Measurements from ENCODE around the gene CCSER2.

Gene CCSER2

DNA sequence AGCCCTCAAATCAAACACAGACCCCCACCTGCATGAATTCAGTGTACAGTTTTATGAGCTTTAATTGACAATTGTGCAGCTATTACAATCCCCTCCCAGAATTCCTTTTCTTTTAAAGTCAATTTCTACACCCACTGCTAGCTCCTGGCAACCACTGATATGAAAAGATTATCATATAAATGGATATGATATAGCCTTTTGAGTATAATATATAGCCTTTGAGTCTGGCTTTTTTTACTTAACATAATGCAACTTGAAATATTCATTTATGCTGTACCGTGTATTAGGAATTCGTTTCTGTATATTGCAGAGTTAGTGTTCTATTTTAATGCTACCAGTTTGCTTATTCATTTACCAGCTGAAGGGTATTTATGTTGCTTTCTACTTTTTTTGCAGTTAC, 127.7 kb downstream of the CCSER2 start:
- TF ChIP-seq, protein P1, sequence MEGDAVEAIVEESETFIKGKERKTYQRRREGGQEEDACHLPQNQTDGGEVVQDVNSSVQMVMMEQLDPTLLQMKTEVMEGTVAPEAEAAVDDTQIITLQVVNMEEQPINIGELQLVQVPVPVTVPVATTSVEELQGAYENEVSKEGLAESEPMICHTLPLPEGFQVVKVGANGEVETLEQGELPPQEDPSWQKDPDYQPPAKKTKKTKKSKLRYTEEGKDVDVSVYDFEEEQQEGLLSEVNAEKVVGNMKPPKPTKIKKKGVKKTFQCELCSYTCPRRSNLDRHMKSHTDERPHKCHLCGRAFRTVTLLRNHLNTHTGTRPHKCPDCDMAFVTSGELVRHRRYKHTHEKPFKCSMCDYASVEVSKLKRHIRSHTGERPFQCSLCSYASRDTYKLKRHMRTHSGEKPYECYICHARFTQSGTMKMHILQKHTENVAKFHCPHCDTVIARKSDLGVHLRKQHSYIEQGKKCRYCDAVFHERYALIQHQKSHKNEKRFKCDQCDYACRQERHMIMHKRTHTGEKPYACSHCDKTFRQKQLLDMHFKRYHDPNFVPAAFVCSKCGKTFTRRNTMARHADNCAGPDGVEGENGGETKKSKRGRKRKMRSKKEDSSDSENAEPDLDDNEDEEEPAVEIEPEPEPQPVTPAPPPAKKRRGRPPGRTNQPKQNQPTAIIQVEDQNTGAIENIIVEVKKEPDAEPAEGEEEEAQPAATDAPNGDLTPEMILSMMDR (IDR thresholded peaks at IDR 0.05; ENCODE audit: low read depth, low read length), result no peak
- no peak overlapping the region for H3K4me3 ChIP-seq (ENCODE audit: low read depth, low read length)
- no peaks in the 10 kb centered on the region for H3K9me3 ChIP-seq
- H3K36me3 ChIP-seq, result no peaks in the 10 kb centered on the region
- no peaks in the 10 kb centered on the region for H3K4me1 ChIP-seq
- no peak for DNase-seq
- no peaks in the 10 kb centered on the region for H3K27me3 ChIP-seq

DNA sequence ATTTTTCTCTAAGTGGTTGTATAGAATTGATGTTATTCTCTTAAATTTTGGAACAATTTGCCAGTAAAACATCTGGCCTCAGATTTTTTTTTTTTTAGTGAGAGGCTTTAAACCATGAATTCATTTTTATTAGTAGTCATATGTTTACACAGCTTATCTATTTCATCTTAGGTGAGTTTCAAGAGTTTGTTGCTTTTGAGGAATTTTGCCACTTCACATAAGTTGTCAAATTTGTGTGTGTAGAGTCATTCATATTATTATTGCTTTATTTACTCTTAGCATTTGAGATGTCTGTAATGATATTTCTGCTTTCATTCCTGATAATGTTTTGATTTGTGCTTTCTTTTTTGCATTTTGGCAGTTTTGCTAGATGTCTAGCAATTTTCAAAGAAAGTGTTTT, 132.1 kb downstream of the CCSER2 start:
- H3K9me3 ChIP-seq, result no peaks in the 10 kb centered on the region
- TF ChIP-seq, protein P1 (IDR thresholded peaks at IDR 0.05; ENCODE audit: low read depth, low read length), result no peak
- H3K36me3 ChIP-seq, result no peaks in the 10 kb centered on the region
- no peaks in the 10 kb centered on the region for H3K4me1 ChIP-seq
- no peak overlapping the region for H3K4me3 ChIP-seq (ENCODE audit: low read depth, low read length)
- no peaks in the 10 kb centered on the region for H3K27me3 ChIP-seq
- no peak for DNase-seq

- H3K4me3 ChIP-seq (ENCODE audit: low read depth, low read length), result no peak overlapping the region
- no peaks in the 10 kb centered on the region for H3K27me3 ChIP-seq
- TF ChIP-seq, protein P1 (IDR thresholded peaks at IDR 0.05; ENCODE audit: low read depth, low read length), result no peak
- H3K4me1 ChIP-seq, result no peaks in the 10 kb centered on the region
- H3K9me3 ChIP-seq, result no peaks in the 10 kb centered on the region
- H3K36me3 ChIP-seq, result no peaks in the 10 kb centered on the region
- DNase-seq, result no peak
Observed at GRCh38 chr10:84469470-84469869, 141.1 kb downstream of the CCSER2 start.

DNA sequence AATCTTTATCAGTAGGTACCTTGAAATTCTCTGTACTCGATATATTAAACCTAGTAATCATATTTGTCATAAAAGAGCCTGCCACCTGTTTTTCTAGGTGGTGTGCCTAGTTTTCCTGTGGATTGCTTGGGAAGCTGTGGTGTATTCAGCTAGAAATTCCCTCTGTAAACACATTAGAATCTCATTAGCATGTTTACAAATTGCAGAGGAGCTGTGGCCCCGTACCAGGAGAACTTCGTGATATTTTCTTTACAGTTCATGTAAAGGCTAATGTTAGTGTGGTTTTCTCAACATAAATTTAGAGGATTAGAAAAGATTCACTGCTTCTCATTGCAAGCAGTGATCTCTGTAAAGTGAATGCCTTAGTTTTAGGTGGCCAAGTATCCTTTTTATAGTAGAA, 144.7 kb downstream of the CCSER2 start:
- Histone ChIP-seq H3K27me3 (no peaks in the 10 kb centered on the region), H3K4me3 (ENCODE audit: low read depth, low read length) (no peak overlapping the region), H3K36me3 (no peaks in the 10 kb centered on the region), H3K4me1 (no peaks in the 10 kb centered on the region), H3K9me3 (no peaks in the 10 kb centered on the region)
- TF ChIP-seq, protein P1 (IDR thresholded peaks at IDR 0.05; ENCODE audit: low read depth, low read length), result no peak
- no peak for DNase-seq

- no peak for DNase-seq
- Histone ChIP-seq H3K9me3 (no peaks in the 10 kb centered on the region), H3K36me3 (no peaks in the 10 kb centered on the region), H3K4me1 (no peaks in the 10 kb centered on the region), H3K4me3 (ENCODE audit: low read depth, low read length) (no peak overlapping the region), H3K27me3 (no peaks in the 10 kb centered on the region)
- TF ChIP-seq, protein P1 (IDR thresholded peaks at IDR 0.05; ENCODE audit: low read depth, low read length), result no peak
Observed at GRCh38 chr10:84477398-84478128, 149.2 kb downstream of the CCSER2 start.

DNA sequence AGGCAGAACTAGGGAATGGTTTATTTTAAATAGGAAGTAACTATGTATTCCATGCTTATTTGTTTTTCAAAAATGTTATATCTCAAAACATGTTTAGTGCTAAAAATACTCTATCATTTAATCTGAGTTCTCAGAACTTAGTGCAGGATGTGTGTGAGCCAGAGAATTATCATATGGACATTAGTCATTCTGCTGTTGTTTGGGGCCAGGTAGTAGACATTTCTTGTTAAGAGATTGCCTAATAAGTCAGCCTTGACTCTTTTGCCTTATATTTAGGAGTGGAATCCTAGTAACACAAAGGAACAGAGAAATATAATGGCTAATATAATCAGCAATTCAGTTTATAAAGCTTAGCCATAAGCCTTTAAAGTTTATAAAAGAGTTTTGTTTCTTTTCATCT, 149.8 kb downstream of the CCSER2 start:
- Histone ChIP-seq H3K4me1 (no peaks in the 10 kb centered on the region), H3K36me3 (no peaks in the 10 kb centered on the region), H3K27me3 (no peaks in the 10 kb centered on the region), H3K4me3 (ENCODE audit: low read depth, low read length) (no peak overlapping the region), H3K9me3 (no peaks in the 10 kb centered on the region)
- no peak for DNase-seq
- TF ChIP-seq, protein P1 (IDR thresholded peaks at IDR 0.05; ENCODE audit: low read depth, low read length), result no peak

Data from BE2C (cell line).